DND-41 (cell line): ENCODE data around the gene LHX3.

ENCODE experiments used
- ATAC-seq: fragments of 200-7000 bp; cut with Tn5 transposase; 3 replicates; pipeline ENCODE4 v1.9.1; 2021; ENCODE audit warnings: low read depth; ENCODE audit not compliant: insufficient read depth
- DNase-seq: peaks from one replicate; pipeline ENCODE4 v3.0.0-alpha.2; 2020
- H2AFZ ChIP-seq: 2 replicates; pipeline ENCODE4 v1.6.0; 2012; ENCODE audit warnings: low read depth, low read length
- H3K27ac ChIP-seq: 2 replicates; pipeline ENCODE4 v1.5.1; 2012; ENCODE audit warnings: low read length, inconsistent platforms
- H3K27me3 ChIP-seq: fragments of 200-600 bp; sonication (generic); 2 replicates; pipeline ENCODE4 v1.6.0; 2012; ENCODE audit warnings: low read length, mild to moderate bottlenecking, inconsistent platforms; ENCODE audit not compliant: insufficient read depth, poor library complexity
- H3K36me3 ChIP-seq: 2 replicates; pipeline ENCODE4 v1.5.1; 2012; ENCODE audit warnings: low read length, inconsistent platforms; ENCODE audit not compliant: insufficient read depth
- H3K4me1 ChIP-seq: 2 replicates; pipeline ENCODE4 v1.5.1; 2012; ENCODE audit warnings: mild to moderate bottlenecking, low read length; ENCODE audit not compliant: insufficient read depth
- H3K4me2 ChIP-seq: 2 replicates; pipeline ENCODE4 v1.6.0; 2012; ENCODE audit warnings: mild to moderate bottlenecking, moderate library complexity, low read length, inconsistent platforms; ENCODE audit not compliant: insufficient read depth
- H3K4me3 ChIP-seq, 2 experiments: fragments of 200-600 bp in 1 of 2; shearing (Covaris generic) in 1 of 2; 2 replicates each; pipeline ENCODE4 v1.5.1; 2012 to 2016; ENCODE audit warnings: inconsistent platforms in 2 of 2, low read length in 2 of 2, mild to moderate bottlenecking in 2 of 2, low read depth in 1 of 2, moderate library complexity in 1 of 2
- H3K79me2 ChIP-seq: 2 replicates; pipeline ENCODE4 v1.6.0; 2012; ENCODE audit warnings: low read length, inconsistent platforms; ENCODE audit not compliant: insufficient read depth
- H3K9ac ChIP-seq: 2 replicates; pipeline ENCODE4 v1.6.0; 2012; ENCODE audit warnings: low read depth, mild to moderate bottlenecking, inconsistent platforms, low read length, moderate library complexity
- H3K9me3 ChIP-seq: 2 replicates; pipeline ENCODE4 v1.5.1; 2012; ENCODE audit warnings: low read length, moderate library complexity, mild to moderate bottlenecking, inconsistent platforms; ENCODE audit not compliant: insufficient read depth, severe bottlenecking
- H4K20me1 ChIP-seq: 2 replicates; pipeline ENCODE4 v1.6.0; 2012; ENCODE audit warnings: low read length; ENCODE audit not compliant: insufficient read depth
- CTCF ChIP-seq: IDR thresholded peaks from 2 replicates; pipeline ENCODE4 v1.5.1; 2012; ENCODE audit warnings: borderline replicate concordance, low read length, moderate library complexity, mild to moderate bottlenecking; ENCODE audit not compliant: poor library complexity, severe bottlenecking; ENCODE audit errors: extremely low read depth
- EZH2 ChIP-seq: IDR thresholded peaks from 3 replicates; pipeline ENCODE4 v1.6.1; 2012; ENCODE audit warnings: borderline replicate concordance, low read depth, mild to moderate bottlenecking, moderate library complexity, low read length, inconsistent platforms; ENCODE audit not compliant: severe bottlenecking

LHX3 gene

GRCh38 chr9:136207616-136208015 lies 2.7 kb upstream of the LHX3 start:
- H3K4me2 ChIP-seq = no peak overlapping the region

GRCh38 chr9:136206602-136207275 lies 1.8 kb upstream of the LHX3 start:
- Histone ChIP-seq H2AFZ (no peak overlapping the region), H3K36me3 (peaks cover 13% of the 10 kb centered on the region), H3K27me3 (no peaks in the 10 kb centered on the region), H3K27ac (no peak overlapping the region), H3K9ac (no peak overlapping the region), H3K4me1 (no peaks in the 10 kb centered on the region), H3K79me2 (no peaks in the 10 kb centered on the region), H4K20me1 (peaks cover 15% of the 10 kb centered on the region), H3K4me2 (no peak overlapping the region), H3K9me3 (no peaks in the 10 kb centered on the region), H3K4me3 (no peak overlapping the region)
- TF ChIP-seq CTCF = no peak
- no peak for TF ChIP-seq EZH2
- DNase-seq = no peak
- no peak for ATAC-seq

More at GRCh38 chr9:136207616-136208015, 2.7 kb upstream of the LHX3 start:
- Histone ChIP-seq H3K79me2 (no peaks in the 10 kb centered on the region), H3K4me1 (no peaks in the 10 kb centered on the region), H4K20me1 (peaks cover 15% of the 10 kb centered on the region), H3K4me3 (no peak overlapping the region), H3K27me3 (no peaks in the 10 kb centered on the region), H3K27ac (no peak overlapping the region), H3K9ac (no peak overlapping the region), H2AFZ (no peak overlapping the region), H3K36me3 (peaks cover 17% of the 10 kb centered on the region), H3K9me3 (no peaks in the 10 kb centered on the region)
- ATAC-seq = no peak
- no peak for DNase-seq
- TF ChIP-seq EZH2 (no peak), CTCF (no peak)

- Histone ChIP-seq H3K9ac (no peak overlapping the region), H3K27ac (no peak overlapping the region), H3K27me3 (no peaks in the 10 kb centered on the region), H4K20me1 (peaks cover 15% of the 10 kb centered on the region), H3K4me3 (no peak overlapping the region), H3K36me3 (peaks cover 6% of the 10 kb centered on the region; the same call in 1 of the 2 replicates), H2AFZ (no peak overlapping the region), H3K4me2 (no peak overlapping the region), H3K9me3 (no peaks in the 10 kb centered on the region), H3K4me1 (no peaks in the 10 kb centered on the region), H3K79me2 (no peaks in the 10 kb centered on the region)
- ATAC-seq (no peak), DNase-seq (no peak)
- TF ChIP-seq EZH2 (no peak), CTCF (no peak)
Observed at GRCh38 chr9:136205707-136205992, 722 bp upstream of the LHX3 start.
